ENCODE results near the gene PEAR1.
A peak's percentile ranks its signal among the peaks of the same experiment; 100 is the strongest.

The PEAR1 gene

DNA sequence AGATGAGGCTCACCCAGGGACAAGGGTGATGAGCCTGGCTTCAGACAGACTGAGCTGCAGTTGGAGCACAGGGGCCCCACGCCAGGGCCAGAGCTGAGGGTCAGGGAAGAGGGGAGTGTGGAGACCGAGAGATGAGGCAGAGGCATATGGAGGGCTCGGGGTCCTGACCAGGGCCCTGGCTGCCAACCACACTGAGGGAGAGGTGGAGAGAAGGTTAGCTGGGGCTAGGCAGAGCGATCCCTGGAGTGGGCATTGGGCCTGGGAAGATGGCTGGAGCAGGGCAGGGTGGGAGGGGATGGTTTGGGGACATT, 8.0 kb downstream of the PEAR1 start:
- DNase-seq, result no peak

GRCh38 chr1:156901966-156902915, 8.7 kb downstream of the PEAR1 start:
- DNase-seq, result no peak

GRCh38 chr1:156903328-156904091, 10.0 kb downstream of the PEAR1 start:
- DNase-seq, result no peak

DNA sequence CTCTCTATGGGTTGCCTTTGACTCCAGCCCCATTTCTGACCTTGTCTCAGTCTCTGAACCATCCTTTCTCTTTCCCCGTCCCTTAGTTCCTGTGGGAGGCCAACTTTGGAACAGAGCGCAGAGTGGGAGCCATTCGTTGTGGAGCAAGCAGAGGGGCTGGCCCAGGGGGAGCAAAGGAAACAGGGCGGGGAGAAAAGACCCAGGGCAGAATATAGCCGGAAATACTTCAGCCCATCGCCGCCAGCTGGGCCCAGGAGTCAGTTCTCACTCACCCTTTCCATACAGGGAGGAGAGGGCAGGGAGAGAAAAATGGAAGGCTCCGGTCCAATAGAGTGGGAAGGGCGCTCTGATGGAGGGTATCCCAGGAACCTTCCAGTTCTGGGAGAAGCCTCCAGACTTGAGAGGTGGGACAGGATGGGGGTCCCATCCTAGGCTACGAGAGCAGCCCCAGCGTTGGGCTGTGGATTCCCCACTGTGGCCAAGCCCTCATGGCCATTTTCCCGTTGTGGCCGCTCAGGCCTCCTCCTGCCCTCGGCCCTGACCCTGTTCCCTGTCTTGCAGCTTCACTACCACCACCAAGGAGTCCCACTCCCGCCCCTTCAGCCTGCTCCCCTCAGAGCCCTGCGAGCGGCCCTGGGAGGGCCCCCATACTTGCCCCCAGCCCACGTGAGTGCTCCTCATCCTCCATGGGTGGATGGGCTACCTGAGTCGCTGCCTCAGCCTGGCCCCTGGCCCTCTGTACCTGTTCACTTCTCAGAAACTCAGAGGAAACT, 10.9 kb downstream of the PEAR1 start:
- no peak for DNase-seq

DNA sequence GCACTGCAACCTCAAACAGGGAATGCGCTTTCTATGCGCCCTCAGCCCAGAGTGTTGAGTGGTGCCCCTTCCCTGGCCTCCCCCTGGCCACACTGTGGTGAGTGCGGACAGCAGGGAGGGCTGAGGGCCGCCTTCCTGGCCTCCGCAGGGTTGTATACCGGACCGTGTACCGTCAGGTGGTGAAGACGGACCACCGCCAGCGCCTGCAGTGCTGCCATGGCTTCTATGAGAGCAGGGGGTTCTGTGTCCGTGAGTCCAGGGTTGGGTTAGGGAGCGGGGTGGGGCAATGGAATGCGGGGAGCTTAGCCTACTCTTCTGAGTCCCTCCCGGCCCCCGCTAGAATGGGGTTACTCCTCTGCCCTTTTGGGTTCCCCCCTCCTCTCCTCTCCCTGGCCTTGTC, 11.7 kb downstream of the PEAR1 start:
- no peak for DNase-seq

DNA sequence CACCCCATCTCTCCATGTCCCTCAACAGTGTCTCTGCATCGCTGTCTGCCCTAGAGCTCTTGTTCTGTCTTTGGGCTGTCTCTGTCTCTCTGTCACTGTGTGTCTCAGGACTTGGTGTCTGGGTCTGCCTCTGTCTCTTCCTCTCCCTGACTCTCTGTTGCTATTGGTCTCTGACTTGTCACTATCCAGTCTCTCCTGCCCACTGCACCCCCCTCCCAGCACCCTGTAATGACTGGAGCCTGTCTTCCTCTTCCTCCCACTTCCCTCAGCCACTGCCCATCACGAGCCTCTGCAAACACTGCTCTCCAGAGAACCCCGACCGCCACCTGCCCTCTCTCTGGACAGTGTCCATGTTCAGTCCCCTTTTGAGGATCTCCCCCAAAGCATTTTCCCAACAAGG, 12.1 kb downstream of the PEAR1 start:
- no peak for DNase-seq

DNA sequence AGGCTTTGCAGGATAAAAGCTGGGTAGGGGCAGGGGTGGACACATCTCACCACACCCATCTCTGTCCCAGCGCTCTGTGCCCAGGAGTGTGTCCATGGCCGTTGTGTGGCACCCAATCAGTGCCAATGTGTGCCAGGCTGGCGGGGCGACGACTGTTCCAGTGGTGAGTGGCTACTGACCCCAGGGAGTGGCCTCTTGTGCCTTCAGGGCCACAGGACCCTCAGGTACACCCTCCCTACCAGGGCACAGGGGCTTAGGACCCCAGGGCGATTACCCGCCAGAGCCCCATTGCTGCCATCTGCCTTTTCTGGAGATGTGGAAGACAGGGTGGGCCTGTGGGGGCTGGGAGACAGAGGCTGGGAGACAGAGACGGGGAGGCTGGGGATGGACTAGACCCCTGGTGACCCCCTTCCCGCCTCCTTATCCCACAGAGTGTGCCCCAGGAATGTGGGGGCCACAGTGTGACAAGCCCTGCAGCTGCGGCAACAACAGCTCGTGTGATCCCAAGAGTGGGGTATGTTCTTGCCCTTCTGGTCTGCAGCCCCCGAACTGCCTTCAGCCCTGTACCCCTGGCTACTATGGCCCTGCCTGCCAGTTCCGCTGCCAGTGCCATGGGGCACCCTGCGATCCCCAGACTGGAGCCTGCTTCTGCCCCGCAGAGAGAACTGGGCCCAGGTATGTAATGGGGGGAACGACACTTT, 12.8 kb downstream of the PEAR1 start:
- no peak for DNase-seq

DNA sequence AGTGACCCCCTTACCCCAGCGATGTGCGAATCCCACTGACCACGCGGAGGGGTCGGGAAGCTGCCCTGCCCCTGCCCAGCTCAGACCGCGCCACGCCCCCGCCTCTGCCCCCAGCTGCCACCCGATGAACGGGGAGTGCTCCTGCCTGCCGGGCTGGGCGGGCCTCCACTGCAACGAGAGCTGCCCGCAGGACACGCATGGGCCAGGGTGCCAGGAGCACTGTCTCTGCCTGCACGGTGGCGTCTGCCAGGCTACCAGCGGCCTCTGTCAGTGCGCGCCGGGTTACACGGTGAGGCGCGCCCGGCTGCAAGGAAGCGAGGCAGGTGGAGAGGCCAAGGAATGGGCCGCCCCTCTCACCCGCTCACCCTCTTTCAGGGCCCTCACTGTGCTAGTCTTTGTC, 15.0 kb downstream of the PEAR1 start:
- DNase-seq, result no peak

- DNase-seq, result no peak
Measured at GRCh38 chr1:156908955-156909354, 15.4 kb downstream of the PEAR1 start.

- DNase-seq, result no peak
Measured at GRCh38 chr1:156909671-156910070, 16.2 kb downstream of the PEAR1 start.

DNA sequence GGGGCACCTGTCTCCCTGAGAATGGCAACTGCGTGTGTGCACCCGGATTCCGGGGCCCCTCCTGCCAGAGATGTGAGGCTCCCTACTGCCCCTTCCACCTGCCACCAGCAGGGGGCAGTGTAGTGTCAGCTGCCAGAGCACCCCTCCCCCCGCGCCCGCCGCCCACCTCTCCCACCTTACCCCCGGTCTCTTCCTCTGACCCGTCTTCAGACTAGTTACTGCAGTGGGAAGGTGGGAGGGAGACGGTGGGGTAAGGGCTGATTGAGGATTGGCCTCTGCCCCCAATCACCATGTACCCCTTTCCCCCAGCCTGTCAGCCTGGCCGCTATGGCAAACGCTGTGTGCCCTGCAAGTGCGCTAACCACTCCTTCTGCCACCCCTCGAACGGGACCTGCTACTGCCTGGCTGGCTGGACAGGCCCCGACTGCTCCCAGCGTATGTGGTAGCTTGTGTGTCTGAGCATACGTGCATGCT, 16.8 kb downstream of the PEAR1 start:
- no peak for DNase-seq

DNA sequence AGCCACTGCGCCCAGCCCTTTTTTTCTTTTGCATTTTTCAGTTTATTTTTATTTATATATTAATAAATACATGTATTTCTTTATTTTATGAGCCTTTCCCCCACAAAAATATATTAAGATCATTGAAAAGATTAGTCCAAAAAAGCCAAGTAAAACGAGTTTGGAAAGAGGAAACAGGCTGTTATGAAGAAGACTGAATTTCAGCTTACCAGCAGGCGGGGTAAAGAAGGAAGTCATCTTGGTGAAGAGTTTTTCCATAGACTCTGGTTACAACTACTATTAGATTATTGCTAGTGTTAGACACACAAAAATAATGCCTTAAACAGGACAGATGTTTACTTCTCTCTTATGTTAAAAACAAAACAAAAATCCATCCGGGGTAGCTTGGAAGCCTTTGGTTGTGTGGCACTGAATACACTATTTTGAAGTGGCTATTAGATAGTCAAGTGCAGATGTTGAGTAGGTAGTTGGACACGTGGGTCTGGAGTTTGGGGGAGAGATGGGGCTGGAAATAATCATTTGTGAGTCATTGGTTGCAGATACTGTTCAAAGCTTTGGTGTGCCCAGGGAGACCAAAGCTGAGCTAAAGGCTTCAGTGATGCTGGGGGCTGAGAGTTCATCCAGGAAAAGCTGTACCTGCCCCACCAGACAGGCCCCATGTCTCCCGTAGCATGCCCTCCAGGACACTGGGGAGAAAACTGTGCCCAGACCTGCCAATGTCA, 18.2 kb downstream of the PEAR1 start:
- DNase-seq, result no peak

DNA sequence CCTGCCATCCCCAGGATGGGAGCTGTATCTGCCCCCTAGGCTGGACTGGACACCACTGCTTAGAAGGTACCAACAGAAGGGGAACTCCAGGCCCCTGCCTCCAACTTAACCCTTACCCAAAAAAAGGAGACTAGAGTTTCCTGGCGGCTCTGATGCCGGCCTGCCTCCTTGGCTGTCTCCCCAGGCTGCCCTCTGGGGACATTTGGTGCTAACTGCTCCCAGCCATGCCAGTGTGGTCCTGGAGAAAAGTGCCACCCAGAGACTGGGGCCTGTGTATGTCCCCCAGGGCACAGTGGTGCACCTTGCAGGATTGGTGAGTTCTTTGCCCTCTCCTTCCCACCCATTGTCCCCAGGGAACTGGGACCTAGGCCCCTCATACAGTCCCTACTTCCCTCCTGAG, 18.8 kb downstream of the PEAR1 start:
- no peak for DNase-seq

DNA sequence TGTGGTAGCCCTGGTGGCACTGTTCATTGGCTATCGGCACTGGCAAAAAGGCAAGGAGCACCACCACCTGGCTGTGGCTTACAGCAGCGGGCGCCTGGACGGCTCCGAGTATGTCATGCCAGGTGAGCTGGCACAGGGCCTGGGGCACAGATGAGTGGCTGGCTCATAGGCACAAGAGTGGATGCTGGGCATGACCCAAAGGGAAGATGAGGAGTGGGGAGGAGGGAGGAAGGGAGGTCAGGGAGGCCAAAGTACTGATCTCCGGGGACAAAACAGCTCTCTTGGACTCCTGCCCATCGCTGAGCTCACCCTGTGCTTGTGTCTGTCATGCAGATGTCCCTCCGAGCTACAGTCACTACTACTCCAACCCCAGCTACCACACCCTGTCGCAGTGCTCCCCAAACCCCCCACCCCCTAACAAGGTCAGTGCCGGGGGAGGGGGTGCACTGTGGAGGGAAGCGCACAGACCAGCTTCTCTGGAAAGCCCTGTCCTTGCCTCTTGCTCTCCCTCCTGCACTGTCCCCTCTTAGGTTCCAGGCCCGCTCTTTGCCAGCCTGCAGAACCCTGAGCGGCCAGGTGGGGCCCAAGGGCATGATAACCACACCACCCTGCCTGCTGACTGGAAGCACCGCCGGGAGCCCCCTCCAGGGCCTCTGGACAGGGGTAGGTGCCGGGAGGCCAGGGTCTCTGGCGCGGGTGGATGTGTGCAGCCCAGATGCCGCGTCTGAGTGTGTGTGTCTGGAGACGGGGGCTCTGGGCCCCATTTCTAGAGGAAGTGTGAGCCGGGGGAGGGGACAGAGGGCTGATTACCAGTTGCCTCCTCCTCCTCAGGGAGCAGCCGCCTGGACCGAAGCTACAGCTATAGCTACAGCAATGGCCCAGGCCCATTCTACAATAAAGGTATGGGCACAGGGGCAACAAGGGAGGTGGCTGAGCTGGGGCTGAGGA, 19.6 kb downstream of the PEAR1 start:
- no peak for DNase-seq

- DNase-seq, result no peak
Measured at GRCh38 chr1:156913809-156914387, 20.4 kb downstream of the PEAR1 start.

DNA sequence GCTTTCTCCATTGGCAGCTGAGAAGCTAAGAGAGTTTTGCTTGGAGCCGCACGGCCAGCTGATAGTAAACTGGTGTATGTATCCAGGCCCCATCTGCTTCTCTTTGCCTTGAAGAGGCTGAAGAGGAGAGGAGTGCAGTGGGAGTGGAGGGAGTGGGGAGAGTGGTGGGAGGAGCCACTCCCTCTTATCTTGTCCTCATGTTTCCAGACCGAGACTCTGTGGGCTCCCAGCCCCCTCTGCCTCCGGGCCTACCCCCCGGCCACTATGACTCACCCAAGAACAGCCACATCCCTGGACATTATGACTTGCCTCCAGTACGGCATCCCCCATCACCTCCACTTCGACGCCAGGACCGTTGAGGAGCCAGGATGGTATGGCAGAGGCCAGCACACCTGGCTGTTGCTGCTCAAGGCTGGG, 20.9 kb downstream of the PEAR1 start:
- no peak for DNase-seq

GRCh38 chr1:156920233-156921052, 26.9 kb downstream of the PEAR1 start, which contains the start of gene LRRC71:
LRRC71 (plus strand) TSS chr1:156920632; CDS start chr1:156920804, 172 bp downstream.
- DNase-seq, result peak; percentile 87

GRCh38 chr1:156921053-156921529, 27.6 kb downstream of the PEAR1 start:
- no peak for DNase-seq
